Mucosa of stomach (tissue), 1 donor: Measurements from ENCODE around the gene TENT5A.
A peak's percentile ranks its signal among the peaks of the same experiment; 100 is the strongest.

Experiments
- H3K27me3 ChIP-seq: one replicate; pipeline ENCODE4 v1.7.0; 2013; ENCODE audit warnings: mild to moderate bottlenecking, low read length; ENCODE audit not compliant: control insufficient read depth, insufficient read depth
- H3K36me3 ChIP-seq: one replicate; pipeline ENCODE4 v1.7.0; 2013; ENCODE audit warnings: low read length; ENCODE audit not compliant: control insufficient read depth, insufficient read depth
- H3K4me1 ChIP-seq: one replicate; pipeline ENCODE4 v1.7.0; 2013; ENCODE audit warnings: mild to moderate bottlenecking, low read length; ENCODE audit not compliant: control insufficient read depth, insufficient read depth
- H3K4me3 ChIP-seq: one replicate; pipeline ENCODE4 v1.7.0; 2013; ENCODE audit warnings: low read length
- H3K9ac ChIP-seq: one replicate; pipeline ENCODE4 v1.7.0; 2013; ENCODE audit warnings: mild to moderate bottlenecking, low read length, moderate library complexity
- H3K9me3 ChIP-seq: one replicate; pipeline ENCODE4 v1.7.0; 2013; ENCODE audit warnings: mild to moderate bottlenecking, low read length, moderate library complexity; ENCODE audit not compliant: control insufficient read depth
- donor health status: Pancreatic carcinoma.

Gene TENT5A

DNA sequence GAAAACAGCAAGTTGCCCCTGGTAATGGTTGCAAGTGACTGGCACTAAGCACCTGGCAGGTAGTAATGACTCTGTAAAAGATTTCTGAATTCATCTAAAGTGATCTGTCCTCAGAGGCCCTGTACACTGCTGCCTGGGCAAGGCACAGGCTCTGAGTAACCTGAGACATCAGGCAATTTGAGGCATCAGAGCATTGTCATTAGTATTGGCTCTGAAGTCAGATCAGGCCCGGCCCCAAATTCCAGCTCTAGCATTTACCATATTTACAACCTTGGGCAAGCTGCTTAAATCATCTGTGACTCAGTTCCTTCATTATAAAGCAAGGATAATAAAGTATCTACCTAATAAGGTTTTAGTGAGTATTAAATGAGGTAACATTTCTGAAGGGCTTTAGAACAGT, 17.3 kb upstream of the TENT5A start:
- Histone ChIP-seq H3K4me1 (peaks cover 18% of the 10 kb centered on the region), H3K27me3 (no peaks in the 10 kb centered on the region), H3K36me3 (no peaks in the 10 kb centered on the region), H3K9ac (no peak overlapping the region), H3K9me3 (no peaks in the 10 kb centered on the region), H3K4me3 (no peak overlapping the region)

DNA sequence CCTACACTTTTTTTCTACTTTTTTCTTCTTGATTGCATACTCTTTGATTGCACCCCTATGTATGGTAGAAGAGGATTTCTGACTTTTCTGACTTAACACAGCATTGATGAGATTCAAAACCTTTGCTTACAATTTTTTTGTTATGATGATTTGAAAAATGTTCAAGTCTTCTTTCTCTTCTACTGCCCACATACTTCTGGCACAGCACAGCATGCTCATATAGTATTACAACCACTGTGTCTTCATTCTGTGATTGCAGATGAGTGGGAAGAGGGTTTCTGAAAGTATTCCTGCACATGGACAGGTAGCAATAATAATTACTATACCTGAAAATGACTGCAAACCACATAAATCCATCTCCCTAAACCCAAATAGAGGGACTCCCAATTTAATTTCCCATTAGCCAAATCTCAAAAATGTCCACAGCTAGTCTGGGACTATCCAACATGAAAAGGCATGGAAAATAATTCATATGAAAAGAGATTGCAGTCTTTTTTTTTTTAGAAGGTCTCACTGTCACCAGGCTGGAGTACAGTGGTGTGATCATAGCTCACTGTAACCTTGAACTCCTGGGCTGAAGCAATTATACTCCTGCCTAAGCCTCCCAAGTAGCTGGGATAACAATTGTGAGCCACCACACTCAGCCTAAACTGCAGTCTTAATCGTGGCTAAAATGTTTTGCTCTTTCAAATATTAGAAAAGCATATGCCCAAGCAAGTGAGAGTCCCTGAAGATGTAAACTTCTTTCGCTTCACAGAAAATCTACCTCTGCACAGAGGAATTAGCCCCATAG, 15.9 kb upstream of the TENT5A start:
- Histone ChIP-seq H3K27me3 (no peaks in the 10 kb centered on the region), H3K9ac (no peak overlapping the region), H3K9me3 (no peaks in the 10 kb centered on the region), H3K4me1 (peaks cover 18% of the 10 kb centered on the region), H3K36me3 (no peaks in the 10 kb centered on the region), H3K4me3 (no peak overlapping the region)

DNA sequence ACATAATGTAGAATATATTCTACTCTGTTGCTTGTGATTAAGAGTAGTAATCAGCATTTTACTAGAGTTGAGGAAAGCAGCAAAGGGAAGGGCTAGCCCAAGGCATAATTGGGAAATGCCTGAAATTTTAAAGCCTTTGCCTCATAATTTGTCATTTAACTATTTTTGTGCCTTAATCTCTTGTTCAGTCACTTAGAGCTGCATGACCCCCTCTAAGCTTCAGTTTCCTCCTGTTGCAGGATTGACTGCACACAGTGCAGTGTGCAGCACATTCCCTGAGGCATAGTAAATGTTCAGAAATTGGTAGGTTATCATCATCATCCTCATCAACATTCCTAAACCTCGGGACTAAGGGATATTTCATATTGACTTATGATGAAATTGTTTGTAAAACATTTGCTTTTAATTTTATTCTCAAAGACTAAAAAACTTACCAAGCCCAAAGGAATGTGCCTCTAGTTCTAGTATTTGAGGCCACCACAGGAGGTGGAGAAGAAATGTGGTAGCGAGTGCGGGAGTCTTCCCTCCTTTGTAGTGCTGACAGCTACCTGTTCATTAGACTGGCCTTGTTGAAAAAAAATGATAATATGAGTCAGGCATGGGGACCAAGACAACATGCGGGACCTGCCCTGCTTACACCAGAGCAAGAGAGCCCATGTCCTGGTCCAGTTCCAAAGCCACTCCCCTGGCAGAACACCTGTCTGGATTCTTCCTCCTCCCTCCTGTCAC, 14.8 kb upstream of the TENT5A start:
- Histone ChIP-seq H3K4me3 (no peak overlapping the region), H3K36me3 (no peaks in the 10 kb centered on the region), H3K9ac (no peak overlapping the region), H3K27me3 (no peaks in the 10 kb centered on the region), H3K4me1 (peaks cover 18% of the 10 kb centered on the region), H3K9me3 (no peaks in the 10 kb centered on the region)

DNA sequence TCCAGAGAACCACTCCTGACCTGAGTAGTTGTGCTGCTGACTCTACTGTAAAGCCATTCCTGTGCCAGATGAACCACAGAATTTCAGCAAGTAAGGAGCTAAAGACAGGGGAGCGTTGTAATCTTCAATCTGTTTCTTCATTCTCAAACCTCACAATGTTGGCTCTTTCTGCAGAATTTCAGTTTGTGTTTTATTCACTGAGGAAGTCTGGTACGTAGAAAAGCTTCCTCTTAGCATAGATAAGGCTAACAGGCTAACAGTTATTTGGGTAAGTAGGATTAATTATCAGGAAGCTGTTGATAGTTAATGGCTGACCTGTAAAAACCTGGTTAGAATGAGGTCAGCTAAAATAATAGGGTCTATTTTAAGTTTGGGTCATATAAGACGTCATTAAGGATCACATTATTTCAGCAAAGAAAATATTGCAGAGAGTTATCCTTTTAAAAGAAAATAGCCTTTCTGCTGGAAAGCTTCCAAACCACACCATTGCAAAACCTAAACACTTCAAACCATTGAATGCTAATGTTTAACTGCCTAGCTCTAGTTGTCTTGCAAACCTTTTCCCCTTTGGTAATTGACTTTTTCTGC, 14.1 kb upstream of the TENT5A start:
- H3K27me3 ChIP-seq, result no peaks in the 10 kb centered on the region
- H3K4me3 ChIP-seq, result peak overlapping the region; percentile 9
- H3K9ac ChIP-seq, result no peak overlapping the region

GRCh38 chr6:81764531-81764930, 12.1 kb upstream of the TENT5A start:
- H3K27me3 ChIP-seq, result no peaks in the 10 kb centered on the region
- no peaks in the 10 kb centered on the region for H3K36me3 ChIP-seq

More for the DNA sequence above, 14.1 kb upstream of the TENT5A start:
- Histone ChIP-seq H3K4me1 (peaks cover 18% of the 10 kb centered on the region), H3K36me3 (no peaks in the 10 kb centered on the region), H3K9me3 (no peaks in the 10 kb centered on the region)

DNA sequence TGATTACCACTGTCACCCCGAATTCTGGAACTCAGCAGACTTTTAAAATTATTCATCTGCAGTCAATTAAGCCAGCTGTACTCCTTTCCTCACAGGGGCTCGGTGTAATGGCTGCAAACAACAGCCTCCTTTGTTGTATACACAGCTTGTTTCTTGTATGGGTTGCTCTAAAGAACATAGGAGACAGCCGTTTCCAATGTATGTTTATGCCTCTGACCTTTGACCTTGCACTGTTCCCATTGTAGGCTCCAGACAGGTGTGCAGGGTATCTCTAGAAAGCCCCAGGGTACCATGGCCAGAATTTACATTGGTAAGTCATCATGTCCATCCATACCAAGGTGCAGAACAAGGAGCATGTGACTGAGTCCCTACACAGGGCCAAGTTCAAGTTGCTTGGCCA, 11.5 kb upstream of the TENT5A start:
- Histone ChIP-seq H3K4me3 (no peak overlapping the region), H3K9me3 (no peaks in the 10 kb centered on the region), H3K9ac (no peak overlapping the region), H3K27me3 (no peaks in the 10 kb centered on the region), H3K4me1 (peaks cover 24% of the 10 kb centered on the region), H3K36me3 (no peaks in the 10 kb centered on the region)

More at GRCh38 chr6:81764531-81764930, 12.1 kb upstream of the TENT5A start:
- peaks cover 24% of the 10 kb centered on the region for H3K4me1 ChIP-seq
- no peak overlapping the region for H3K9ac ChIP-seq
- no peak overlapping the region for H3K4me3 ChIP-seq
- H3K9me3 ChIP-seq, result no peaks in the 10 kb centered on the region

DNA sequence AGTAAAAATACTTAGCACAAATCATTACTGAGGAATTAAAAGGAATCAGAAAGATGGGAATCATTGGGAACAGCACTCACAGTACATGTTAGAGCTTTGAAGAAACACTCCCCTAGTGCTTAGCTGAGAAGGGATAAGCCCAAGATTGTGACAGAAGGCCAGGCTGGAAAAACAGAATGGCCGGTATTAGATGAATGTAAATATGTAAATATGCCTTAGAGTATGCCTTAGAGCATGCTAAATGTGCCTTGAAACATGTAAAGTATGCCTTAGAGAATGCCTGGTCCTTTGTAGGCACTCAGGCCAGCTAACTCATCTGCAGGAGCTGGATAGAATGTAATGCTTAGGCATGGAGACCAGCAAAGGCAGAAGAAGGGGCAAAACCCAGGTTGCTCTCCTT, 10.6 kb upstream of the TENT5A start:
- Histone ChIP-seq H3K4me1 (peaks cover 24% of the 10 kb centered on the region), H3K27me3 (no peaks in the 10 kb centered on the region), H3K9ac (no peak overlapping the region), H3K9me3 (no peaks in the 10 kb centered on the region), H3K36me3 (no peaks in the 10 kb centered on the region), H3K4me3 (no peak overlapping the region)

- Histone ChIP-seq H3K4me1 (peaks cover 23% of the 10 kb centered on the region), H3K9me3 (no peaks in the 10 kb centered on the region), H3K36me3 (no peaks in the 10 kb centered on the region), H3K27me3 (no peaks in the 10 kb centered on the region), H3K9ac (no peak overlapping the region), H3K4me3 (no peak overlapping the region)
Measured at GRCh38 chr6:81762606-81763005, 10.1 kb upstream of the TENT5A start.

DNA sequence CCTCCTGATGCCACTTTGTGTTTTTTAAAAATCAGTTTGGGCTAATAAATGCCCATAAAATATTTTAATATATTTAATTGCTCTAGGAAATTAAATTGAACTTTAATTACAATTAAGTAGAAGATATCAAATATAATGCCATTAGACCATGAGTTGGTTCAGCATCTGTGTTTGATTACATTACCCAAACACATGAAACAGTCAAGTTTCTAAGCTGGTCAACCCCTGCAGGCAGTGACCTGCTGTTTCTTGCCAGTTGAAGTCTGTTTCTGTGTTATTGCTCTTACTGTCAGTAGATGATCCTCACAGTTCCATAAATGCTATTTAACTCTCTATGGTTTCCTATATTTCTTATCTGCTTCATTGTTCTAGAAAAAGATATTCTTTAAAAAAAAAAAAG, 9.7 kb upstream of the TENT5A start:
- Histone ChIP-seq H3K9ac (no peak overlapping the region), H3K9me3 (no peaks in the 10 kb centered on the region), H3K4me3 (no peak overlapping the region), H3K4me1 (peaks cover 18% of the 10 kb centered on the region), H3K36me3 (no peaks in the 10 kb centered on the region), H3K27me3 (no peaks in the 10 kb centered on the region)

DNA sequence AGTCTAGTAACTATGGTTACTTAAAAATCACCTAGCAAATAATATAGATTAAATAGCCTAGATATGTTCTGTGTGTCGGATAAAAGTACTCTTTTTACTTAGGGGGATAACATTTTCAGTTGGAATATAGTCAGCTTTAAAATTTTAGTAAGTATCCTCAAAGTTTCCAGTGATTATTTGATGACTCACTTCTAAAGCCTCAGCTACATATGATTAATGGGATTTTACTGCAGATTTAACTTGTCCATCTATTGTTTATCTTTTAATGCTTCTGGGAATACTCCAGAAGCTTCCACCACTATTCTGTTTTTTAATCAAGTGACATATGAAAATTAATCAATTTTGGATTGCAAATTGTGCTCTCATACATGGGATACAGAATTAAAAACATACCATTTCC, 8.7 kb upstream of the TENT5A start:
- peaks cover 9% of the 10 kb centered on the region for H3K4me1 ChIP-seq
- H3K9me3 ChIP-seq, result no peaks in the 10 kb centered on the region
- H3K36me3 ChIP-seq, result no peaks in the 10 kb centered on the region
- no peak overlapping the region for H3K4me3 ChIP-seq
- H3K9ac ChIP-seq, result no peak overlapping the region
- no peaks in the 10 kb centered on the region for H3K27me3 ChIP-seq

- H3K27me3 ChIP-seq, result no peaks in the 10 kb centered on the region
- peaks cover 15% of the 10 kb centered on the region for H3K4me1 ChIP-seq
- H3K36me3 ChIP-seq, result no peaks in the 10 kb centered on the region
- H3K9ac ChIP-seq, result no peak overlapping the region
- H3K9me3 ChIP-seq, result no peaks in the 10 kb centered on the region
- H3K4me3 ChIP-seq, result no peak overlapping the region
Measured at GRCh38 chr6:81759782-81760181, 7.3 kb upstream of the TENT5A start.

GRCh38 chr6:81758221-81758620, 5.7 kb upstream of the TENT5A start:
- Histone ChIP-seq H3K36me3 (no peaks in the 10 kb centered on the region), H3K9me3 (no peaks in the 10 kb centered on the region), H3K9ac (no peak overlapping the region), H3K4me3 (no peak overlapping the region), H3K27me3 (no peaks in the 10 kb centered on the region), H3K4me1 (peaks cover 17% of the 10 kb centered on the region)
